Ramos (cell line): ENCODE measurements around the gene NUP153.
"Not testable (repeated sequence)": the region's sequence is repeated elsewhere in the genome, so short reads cannot be mapped to it uniquely, and the experiment has no call there.

Source experiments
- in situ Hi-C: fragments of 300-500 bp; cut with MboI; formaldehyde crosslinking; loops from one replicate; pipeline ENCODE4 v1.14.3; 2022; ENCODE audit warnings: low sequenced_read_pairs; ENCODE audit not compliant: unreplicated experiment

The NUP153 gene

DNA sequence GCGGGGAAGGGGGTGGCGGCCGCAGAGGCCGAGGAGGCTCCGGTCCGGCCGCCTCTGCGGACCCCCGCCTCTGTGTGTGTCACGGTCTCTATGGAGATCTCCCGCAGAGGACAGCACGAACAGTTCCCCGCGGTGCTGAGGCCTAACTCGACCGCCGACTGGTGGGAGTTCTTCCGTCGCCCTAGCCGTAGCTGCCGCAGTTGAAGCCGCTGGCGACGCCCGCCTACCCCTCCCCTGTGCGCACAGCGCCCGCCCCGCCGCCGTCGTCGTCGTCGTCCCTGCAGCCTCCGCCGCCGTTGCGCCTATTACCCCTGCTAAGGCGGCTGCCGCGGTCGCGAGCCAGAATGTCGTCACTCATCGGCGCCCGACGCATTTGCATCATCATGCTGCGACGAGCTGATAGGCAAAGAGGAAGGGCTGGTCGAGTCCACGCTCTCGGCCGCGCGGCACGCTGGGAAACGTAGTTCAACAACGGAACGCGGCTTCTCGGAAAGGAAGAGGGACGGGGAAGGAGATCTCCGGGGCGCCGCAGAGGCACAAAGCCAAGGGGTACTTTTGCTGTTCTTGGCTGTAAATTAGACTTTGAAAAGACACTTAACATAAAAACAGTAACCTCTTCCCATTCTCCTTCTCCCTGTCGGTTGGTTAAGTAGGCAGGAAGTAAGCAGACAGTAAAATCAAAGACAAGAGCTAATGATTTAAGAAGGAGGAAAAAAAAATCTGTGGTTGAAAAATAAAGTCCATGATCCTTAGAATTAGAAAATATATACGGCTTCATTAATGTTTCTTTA, at the start of gene NUP153:
TSS of gene NUP153 (minus strand) at position 346 of the 791 bp plus-strand sequence. CDS start 538 bp downstream, outside the sequence.
- in situ Hi-C loops: no loop called here

DNA sequence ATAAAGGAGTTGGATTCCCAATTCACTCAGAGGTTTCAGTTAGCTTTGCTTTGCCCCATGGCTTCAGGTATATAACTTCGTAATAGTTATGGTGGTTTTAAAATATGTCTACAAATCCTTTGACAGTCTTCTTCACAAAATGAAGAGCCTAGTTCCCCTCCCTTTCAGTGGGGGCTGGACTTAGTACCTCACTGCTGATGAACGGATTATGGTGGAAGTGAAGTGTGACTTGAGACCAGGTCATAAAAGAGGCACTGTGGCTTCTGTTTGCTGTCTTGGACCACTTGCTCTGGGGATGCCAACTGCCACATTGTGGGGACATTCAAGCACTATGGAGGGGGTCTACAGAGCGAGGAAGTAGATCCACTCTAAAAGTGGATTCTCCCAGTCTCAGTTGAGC, 47.5 kb upstream of the NUP153 start:
- in situ Hi-C loops: no loop called here

DNA sequence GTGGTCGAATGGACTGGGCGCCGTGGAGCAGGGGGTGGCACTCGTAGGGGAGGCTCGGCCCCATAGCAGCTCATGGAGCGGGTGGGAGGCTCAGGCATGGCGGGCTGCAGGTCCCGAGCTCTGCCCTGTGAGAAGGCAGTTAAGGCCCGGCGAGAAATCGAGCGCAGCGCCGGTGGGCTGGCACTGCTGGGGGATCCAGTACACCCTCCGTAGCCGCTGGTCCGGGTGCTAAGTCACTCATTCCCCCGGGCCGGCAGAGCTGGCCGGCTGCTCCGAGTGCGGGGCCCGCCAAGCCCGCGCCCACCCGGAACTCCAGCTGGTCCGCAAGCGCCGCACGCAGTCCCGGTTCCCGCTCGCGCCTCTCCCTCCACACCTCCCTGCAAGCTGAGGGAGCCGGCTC, 38.6 kb upstream of the NUP153 start:
- in situ Hi-C loops: not testable (repeated sequence)

DNA sequence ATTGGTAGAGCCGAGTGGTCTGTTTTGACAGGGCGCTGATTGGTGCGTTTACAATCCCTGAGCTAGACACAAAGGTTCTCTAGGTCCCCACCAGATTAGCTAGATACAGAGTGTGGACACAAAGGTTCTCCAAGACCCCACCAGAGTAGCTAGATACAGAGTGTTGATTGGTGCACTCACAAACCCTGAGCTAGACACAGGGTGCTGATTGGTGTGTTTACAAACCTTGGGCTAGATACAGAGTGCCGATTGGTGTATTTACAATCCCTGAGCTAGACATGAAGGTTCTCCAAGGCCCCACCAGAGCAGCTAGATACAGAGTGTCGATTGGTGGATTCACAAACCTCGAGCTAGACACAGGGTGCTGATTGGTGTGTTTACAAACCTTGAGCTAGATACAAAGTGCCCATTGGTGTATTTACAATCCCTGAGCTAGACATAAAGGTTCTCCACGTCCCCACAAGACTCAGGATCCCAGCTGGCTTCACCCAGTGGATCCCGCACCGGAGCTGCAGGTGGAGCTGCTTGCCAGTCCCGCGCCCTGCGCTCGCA, 38.1 kb upstream of the NUP153 start:
- in situ Hi-C loops: not testable (repeated sequence)

DNA sequence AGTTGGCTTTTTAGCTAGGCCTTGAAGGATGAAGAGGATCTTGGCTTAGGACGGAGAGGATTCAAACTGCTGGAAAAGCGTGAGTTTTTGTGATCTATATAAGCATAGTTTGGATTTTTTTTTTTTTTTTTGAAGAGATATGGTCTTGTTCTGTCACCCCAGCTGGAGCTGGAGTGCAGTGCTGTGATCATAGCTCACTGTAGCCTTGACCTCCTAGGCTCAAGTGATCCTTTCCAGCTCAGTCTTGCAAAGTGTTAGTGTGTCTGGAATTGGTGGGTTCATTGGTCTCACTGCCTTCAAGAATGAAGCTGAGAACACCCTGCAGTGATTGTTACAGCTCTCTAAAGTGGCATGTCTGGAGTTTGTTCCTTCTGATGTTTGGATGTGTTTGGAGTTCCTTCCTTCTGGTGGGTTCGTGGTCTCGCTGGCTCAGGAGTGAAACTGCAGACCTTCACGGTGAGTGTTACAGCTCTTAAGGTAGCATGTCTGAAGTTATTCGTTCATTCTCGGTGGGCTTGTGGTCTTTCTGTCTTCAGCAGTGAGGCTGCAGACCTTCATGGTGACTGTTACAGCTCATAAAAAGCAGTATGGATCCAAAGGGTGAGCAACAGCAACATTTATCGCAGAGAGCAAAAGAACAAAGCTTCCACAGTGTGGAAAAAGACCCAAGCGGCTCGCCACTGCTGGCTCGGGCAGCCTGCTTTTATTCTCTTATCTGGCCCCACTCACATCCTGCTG, 37.5 kb upstream of the NUP153 start:
- in situ Hi-C loops: no loop called here

DNA sequence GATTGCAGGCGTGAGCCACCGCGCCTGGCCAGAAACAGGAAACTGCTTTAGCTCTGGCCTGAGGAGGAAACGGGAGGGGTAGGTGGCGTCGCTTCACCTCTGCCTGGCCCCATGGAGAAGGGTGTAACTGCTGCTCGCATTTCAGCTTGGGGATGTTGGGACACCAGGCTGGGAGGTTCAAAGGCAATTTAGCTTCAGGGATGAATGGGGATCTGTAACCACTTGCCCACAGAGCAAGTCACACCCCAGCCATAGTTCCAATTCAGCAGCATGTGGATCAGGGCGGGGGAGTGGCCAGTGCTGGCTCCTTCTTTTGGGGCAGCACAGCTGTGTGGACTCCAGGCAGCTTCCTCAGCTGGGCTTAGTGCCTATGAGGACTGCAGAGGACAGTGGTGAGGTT, 34.8 kb upstream of the NUP153 start:
- in situ Hi-C loops: no loop called here

DNA sequence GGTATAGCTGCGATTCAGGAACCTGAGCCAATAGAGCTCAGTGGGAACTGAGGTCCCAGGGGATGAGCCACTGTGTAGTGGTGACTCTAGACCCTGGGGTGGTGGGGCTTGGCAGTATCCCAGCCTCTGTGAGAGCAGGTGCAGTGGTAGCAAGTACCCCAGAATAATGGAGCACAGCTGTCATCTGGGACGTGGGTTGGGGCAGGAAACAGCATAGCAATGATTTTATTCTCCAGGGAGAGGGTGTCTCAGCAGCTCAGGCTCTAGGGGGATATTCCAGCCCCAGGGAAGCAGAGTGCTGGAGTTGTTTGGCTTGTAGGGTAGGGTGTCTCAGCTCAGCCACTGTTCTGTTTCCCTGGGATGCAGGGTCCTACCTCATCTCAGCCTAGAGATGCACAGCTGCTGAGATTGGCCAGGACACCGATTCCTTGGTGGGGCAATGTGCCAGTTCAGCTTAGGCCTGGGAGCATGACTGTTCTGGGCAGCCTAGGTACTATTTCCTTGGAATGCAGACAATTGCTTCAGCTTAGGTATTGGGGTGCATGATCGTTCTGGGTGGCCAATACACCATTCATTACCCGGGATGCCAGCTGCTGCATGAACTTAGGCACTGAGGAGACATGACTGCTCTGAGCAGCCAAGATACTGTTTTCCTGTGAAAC, 34.0 kb upstream of the NUP153 start:
- in situ Hi-C loops: no loop called here

DNA sequence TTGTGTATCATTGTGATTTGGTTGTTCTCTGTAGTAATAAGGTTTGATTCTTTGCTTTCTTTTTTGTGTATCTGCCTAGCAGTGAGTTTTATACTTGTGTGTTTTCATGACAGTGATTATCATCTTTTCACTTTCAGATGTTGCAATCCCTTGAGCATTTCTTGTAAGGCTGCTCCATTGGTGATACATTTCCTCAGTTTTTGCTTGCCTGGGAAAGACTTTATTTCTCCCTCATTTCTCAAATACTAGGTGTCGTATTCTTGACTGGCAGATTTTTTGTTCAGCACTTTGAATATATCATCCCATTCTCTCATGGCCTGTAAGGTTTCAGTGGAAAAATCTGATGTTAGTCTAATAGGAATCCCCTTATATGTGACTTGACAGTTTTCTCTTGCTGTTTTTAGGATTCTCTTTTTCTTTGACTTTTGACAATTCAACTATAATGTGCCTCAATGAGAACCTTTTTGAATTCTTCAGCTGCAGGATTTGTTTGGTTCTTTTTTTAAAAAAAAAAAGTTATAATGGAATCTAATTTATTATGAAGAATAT, 31.1 kb upstream of the NUP153 start:
- in situ Hi-C loops: no loop called here

DNA sequence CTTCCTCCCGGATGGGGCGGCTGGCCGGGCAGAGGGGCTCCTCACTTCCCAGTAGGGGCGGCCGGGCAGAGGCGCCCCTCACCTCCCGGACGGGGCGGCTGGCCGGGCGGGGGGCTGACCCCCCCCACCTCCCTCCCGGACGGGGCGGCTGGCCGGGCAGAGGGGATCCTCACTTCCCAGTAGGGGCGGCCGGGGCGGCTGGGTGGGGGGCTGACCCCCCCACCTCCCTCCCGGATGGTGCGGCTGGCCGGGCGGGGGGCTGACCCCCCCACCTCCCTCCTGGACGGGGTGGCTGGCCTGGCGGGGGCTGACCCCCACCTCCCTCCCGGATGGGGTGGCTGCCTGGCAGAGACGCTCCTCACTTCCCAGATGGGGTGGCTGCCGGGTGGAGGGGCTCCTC, 28.6 kb upstream of the NUP153 start:
- in situ Hi-C loops: not testable (repeated sequence)

DNA sequence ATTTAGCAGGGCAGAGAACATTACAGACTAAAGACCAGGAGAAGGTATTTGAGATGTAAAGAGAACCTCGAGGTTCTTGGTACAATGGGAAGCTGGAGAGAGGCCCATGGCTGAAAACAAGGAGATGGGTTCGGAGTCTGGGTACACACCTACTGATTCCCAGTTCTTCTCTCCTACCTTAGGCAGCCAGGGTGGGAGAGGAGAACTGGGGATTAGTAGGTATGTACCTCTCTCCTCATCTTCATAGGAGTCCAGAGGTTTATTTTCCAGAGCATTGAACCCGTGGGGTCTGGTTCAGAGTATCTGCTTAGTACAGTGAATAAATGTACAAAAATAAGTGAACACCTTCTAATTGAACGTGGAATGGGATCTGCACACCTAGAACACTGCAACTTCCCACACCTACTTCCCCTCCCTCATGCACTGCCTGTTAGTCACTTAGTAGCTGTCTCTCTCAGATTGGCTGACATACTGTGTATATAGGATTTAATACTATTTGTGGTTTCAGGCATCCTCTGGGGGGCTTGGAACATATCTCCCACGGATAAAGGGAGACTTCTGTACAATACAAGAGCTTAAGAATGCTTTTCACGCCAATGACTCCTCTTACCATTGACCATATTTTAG, 23.5 kb upstream of the NUP153 start:
- in situ Hi-C loops: no loop called here

DNA sequence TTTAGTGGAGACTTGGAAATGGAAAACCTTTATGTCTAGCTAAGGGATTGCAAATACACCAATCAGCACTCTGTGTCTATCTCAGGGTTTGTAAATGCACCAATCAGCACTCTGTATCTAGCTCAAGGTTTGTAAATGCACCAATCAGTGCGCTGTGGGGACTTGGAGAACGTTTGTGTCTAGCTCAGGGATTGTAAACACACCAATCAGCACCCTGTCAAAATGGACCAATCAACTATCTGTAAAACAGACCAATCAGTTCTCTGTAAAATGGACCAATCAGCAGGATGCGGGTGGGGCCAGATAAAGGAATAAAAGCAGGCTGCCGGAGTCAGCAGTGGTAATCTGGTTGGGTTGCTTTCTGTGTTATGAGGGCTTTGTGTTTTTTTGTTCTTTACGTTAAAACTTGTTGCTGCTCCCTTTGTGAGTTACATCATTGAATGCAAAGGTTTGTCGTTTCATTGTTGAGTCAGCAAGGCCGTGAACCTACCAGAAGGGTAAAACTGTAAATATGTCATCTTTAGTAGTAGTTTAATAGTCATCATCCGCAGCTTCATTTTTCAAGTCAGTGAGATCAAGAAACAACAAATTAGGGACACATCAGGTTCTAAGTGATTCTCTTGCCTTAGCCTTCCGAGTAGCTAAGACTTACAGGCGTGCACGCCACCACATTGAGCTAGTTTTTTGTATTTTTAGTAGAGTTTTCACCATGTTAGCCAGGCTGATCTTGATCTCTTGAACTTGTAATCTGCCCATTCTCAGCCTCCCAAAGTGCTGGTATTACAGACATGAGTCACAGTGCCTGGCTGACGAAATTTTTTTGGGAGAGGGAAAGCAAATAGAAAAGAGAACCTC, 22.7 kb upstream of the NUP153 start:
- in situ Hi-C loops: no loop called here

DNA sequence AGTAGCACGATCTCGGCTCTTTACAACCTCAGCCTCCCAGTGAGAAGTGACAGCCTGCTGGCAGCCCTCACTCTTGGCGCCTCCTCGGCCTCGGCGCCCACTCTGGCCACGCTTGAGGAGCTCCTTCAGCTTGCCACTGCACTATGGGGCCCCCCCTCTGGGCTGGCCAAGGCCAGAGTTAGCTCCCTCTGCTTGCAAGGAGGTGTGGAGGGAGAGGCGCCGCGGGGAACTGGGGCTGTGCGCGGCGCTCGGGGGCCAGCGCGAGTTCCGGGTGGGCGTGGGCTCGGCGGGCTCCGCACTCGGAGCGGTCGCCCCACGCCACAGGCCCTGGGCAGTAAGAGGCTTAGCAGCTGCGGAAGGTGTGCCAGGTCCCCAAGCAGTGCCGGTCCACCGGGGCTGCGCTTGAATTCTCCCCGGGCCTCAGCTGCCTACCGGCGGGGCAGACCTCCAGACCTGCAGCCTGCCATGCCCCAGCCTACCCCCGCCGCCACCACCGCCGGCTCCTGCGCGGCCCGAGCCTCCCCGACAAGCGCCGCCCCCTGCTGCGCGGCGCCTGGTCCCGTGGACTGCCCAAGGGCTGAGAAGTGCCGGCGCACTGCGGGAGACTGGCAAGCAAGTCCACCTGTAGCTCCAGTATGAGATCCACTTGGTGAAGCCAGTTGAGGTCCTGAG, 22.0 kb upstream of the NUP153 start:
- in situ Hi-C loops: no loop called here

DNA sequence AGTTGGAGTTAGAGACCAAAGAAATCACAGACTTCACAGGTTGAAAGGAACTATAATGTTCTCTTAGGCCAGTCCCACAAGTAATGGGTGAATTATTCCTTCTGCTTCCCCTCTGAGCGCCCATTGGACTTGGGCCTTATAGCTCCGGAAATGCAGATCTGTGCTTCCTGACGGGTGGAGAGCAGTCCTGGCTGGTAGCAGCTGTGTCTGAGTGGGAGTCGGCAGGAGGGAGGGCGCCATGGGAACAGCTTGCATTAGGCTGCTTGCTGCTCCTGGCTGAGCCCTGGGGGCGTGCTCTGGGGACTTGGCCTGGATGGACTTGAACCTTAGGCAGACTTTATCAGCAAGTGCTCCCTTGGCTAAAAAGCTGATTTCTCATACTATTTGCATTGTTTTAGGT, 18.4 kb upstream of the NUP153 start:
- in situ Hi-C loops: no loop called here

DNA sequence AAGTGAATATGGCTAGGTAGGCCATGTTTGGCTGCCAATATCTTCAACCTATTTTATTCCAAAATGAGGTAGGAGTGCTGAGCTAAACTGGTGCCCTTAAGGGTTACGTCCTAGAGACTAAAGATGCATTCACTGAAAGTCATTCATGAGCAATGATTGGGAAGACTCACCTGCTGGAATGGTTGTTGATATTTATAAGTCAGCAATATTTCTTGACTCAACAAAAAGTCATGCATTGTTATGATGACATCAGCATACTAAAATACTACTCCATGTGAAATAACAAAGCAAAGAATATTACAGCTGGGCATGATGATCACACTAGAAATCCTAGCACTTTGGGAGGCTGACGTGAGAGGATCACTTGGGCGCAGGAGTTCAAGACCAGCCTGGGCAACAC, 17.6 kb upstream of the NUP153 start:
- in situ Hi-C loops: no loop called here

DNA sequence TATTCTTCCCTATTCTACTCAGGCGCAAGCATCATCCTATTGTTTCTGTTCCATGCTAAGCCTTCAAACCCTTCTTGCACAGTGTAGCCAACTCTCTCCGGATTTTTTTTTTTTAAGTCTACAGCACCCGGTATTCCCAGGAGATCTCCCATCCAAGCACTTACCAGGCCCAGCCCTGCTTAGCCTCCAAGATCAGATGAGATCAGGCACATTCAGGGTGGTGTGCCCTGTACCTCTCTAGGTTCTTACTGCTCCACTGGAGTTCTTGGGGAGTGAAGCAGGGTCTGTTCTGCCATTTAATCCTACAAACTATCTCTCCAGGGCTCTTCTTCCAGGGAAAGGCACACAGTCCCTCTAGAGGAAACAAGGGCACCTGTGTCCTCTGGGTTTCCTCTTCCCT, 14.9 kb upstream of the NUP153 start:
- in situ Hi-C loops: no loop called here

DNA sequence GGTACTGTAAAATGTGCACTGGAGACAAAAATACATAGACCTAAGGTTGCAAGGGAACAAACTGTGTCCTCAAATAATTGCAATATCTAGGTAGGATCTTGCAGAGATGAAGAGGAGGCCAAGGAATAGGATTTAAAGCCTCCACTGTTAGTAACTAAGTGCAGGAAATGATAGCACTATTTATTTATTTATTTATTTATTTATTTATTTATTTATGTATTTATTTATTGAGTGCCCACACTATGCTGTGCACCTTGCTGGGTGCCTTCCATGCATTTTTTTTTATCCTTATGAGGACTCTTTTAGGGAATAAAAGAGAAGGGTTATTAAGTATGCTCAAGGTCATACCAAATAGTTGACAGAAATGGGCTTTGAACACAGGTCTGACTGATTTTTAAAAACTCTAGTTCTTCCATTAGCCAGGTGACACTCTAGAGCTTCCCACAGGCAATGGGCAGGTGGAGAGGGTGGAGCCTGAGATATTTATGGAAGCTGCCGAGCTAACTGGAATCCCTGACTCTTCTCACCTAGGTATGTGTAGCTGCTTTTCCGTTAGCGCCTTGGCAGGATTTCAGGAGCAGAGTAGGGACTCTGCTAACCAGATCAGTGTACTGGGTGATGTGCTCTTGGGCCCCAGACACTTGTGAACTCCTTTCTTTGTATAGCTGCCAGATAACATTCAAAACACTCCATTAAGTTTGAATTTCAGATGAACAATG, 12.8 kb upstream of the NUP153 start:
- in situ Hi-C loops: no loop called here

DNA sequence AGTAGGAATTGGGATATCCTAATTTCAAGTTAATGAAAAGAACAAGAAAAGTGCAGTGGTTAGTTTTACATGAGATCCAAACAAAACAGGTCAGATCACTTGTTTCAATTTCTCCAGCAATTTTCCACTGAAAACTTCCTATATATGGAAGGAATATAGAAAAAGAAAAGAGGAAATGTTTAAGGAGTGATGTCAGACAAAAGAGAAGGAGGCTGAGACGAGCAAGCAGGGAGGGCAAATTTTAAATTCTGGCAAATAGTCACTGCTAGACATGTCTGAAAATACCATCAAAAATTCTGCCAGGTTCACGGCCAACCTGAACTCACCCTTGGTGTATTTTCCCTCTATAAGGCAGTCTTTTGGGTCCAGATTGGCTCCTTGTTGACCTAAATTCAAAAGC, 9.5 kb upstream of the NUP153 start:
- in situ Hi-C loops: no loop called here
